HepG2 (cell line): ENCODE measurements around the gene ABCB9. TPM values are rescaled to one million over a fixed set of nuclear protein-coding genes. Genes with fewer than 3 reads are reported as not detected.

ENCODE experiments used
- ADNP ChIP-seq: sonication (generic); formaldehyde crosslinking; IDR thresholded peaks from 2 replicates; pipeline ENCODE4 v1.4.0; 2020; ENCODE audit warnings: missing genetic modification reagents
- ARID5B ChIP-seq: IDR thresholded peaks from 2 replicates; pipeline ENCODE4 v1.4.0; 2020; ENCODE audit warnings: mild to moderate bottlenecking, missing genetic modification reagents
- TGIF2 ChIP-seq: IDR thresholded peaks from 2 replicates; pipeline ENCODE4 v1.6.1; 2016; ENCODE audit warnings: control low read depth, missing compliant biosample characterization
- TRAFD1 ChIP-seq: sonication (generic); formaldehyde crosslinking; IDR thresholded peaks from 2 replicates; pipeline ENCODE4 v1.5.1; 2020; ENCODE audit warnings: missing genetic modification reagents, mild to moderate bottlenecking, borderline replicate concordance
- USF2 ChIP-seq, 2 experiments: sonication (generic) in 1 of 2; formaldehyde crosslinking in 1 of 2; IDR thresholded peaks; 2 replicates each; pipeline versions ENCODE4 v1.5.1 to v1.6.1; 2011 to 2020; ENCODE audit warnings: borderline replicate concordance in 1 of 2, low read depth in 1 of 2, low read length in 1 of 2, mild to moderate bottlenecking in 1 of 2, missing genetic modification reagents in 1 of 2, moderate library complexity in 1 of 2
- ZNF260 ChIP-seq: sonication (generic); formaldehyde crosslinking; IDR thresholded peaks from 2 replicates; pipeline ENCODE4 v1.4.0; 2020; ENCODE audit warnings: missing genetic modification reagents, low read depth, mild to moderate bottlenecking, borderline replicate concordance
- ZNF691 ChIP-seq: sonication (generic); formaldehyde crosslinking; IDR thresholded peaks from 2 replicates; pipeline ENCODE4 v1.4.0; 2020; ENCODE audit warnings: missing genetic modification reagents, low read depth, mild to moderate bottlenecking, borderline replicate concordance
- ZNF704 ChIP-seq: sonication (generic); formaldehyde crosslinking; IDR thresholded peaks from 2 replicates; pipeline ENCODE4 v1.8.1; 2023; ENCODE audit warnings: mild to moderate bottlenecking, inconsistent platforms, moderate library complexity, missing genetic modification reagents, borderline replicate concordance
- ZNF83 ChIP-seq: sonication (generic); formaldehyde crosslinking; IDR thresholded peaks from 2 replicates; pipeline ENCODE4 v1.4.0; 2020; ENCODE audit warnings: missing genetic modification reagents, mild to moderate bottlenecking, borderline replicate concordance
- polyA plus RNA-seq, 8 experiments: library from polyadenylated mRNA; depleted of rRNA in 3 of 8; stranded (reverse) in 7 of 8; unstranded in 1 of 8; fragments of >200 nt; fragmentation: Illumina TruSeq in 4 of 8; extraction: Trizol in 4 of 8; gene quantifications; 2 replicates each; pipeline versions ENCODE4 v1.2.1 to v1.2.3, GENCODE V29; 2011 to 2016; ENCODE audit warnings: low read depth in 4 of 8, missing spikeins in 1 of 8, mixed read lengths in 1 of 8; ENCODE audit not compliant: insufficient read depth in 1 of 8
- total RNA-seq, 5 experiments: library from RNA; depleted of rRNA; stranded (reverse); fragments of >200 nt; fragmentation: Illumina TruSeq; extraction: Trizol; gene quantifications; 2 replicates each; pipeline ENCODE4 v1.2.3, GENCODE V29; 2016; ENCODE audit warnings: low read depth in 1 of 5

ABCB9 gene
- total and polyA plus RNA-seq, 2 of the 13 experiments (the other 11 are each of a cell fraction or from before 2014, with no cell fraction given), result 5.1 to 6.0 TPM

- peak; percentile 70 for TF ChIP-seq ARID5B
- no peak for TF ChIP-seq ADNP
- peak; percentile 63; the same call in 1 of the 2 replicates for TF ChIP-seq TGIF2 (CRISPR knock-in tag)
- TF ChIP-seq ZNF704 (CRISPR knock-in tag), result 0 out of 2 replicates have a peak, but pooled peaks have one; percentile 59
- no peak for TF ChIP-seq USF2 (IDR thresholded peaks at IDR 0.05; ENCODE audit: low read depth, low read length)
- TF ChIP-seq USF2 (CRISPR knock-in tag; IDR thresholded peaks at IDR 0.05; ENCODE audit: borderline replicate concordance), result no peak
- no peak for TF ChIP-seq ZNF260
- TF ChIP-seq ZNF83 (CRISPR knock-in tag), result no peak; the same call in 1 of the 2 replicates
- no peak; the same call in 1 of the 2 replicates for TF ChIP-seq TRAFD1 (CRISPR knock-in tag)
- no peak for TF ChIP-seq ZNF691
Observed at GRCh38 chr12:122984612-122985337, 18.5 kb upstream of the ABCB9 start (continued).
